BLaER1 (cell line): ENCODE data around the gene GALNT6.
A peak's percentile ranks its signal among the peaks of the same experiment; 100 is the strongest.

ENCODE experiments used
- H3K27ac ChIP-seq: shearing (Covaris generic); formaldehyde crosslinking; 2 replicates; pipeline ENCODE4 v1.8.1; 2022
- H3K27me3 ChIP-seq: shearing (Covaris generic); formaldehyde crosslinking; 2 replicates; pipeline ENCODE4 v1.8.1; 2022
- H3K36me3 ChIP-seq: shearing (Covaris generic); formaldehyde crosslinking; 2 replicates; pipeline ENCODE4 v1.8.1; 2022
- H3K4me1 ChIP-seq: shearing (Covaris generic); formaldehyde crosslinking; 2 replicates; pipeline ENCODE4 v1.8.1; 2022
- H3K4me2 ChIP-seq: shearing (Covaris generic); formaldehyde crosslinking; 2 replicates; pipeline ENCODE4 v1.8.1; 2022
- H3K4me3 ChIP-seq: shearing (Covaris generic); formaldehyde crosslinking; 2 replicates; pipeline ENCODE4 v1.8.1; 2022
- H3K9ac ChIP-seq: shearing (Covaris generic); formaldehyde crosslinking; 2 replicates; pipeline ENCODE4 v1.8.1; 2022
- H3K9me3 ChIP-seq: shearing (Covaris generic); formaldehyde crosslinking; 2 replicates; pipeline ENCODE4 v1.8.1; 2022
- H4K20me1 ChIP-seq: shearing (Covaris generic); formaldehyde crosslinking; 2 replicates; pipeline ENCODE4 v1.8.1; 2022
- Cebpa-rat ChIP-seq: shearing (Covaris generic); IDR thresholded peaks from 2 replicates; pipeline ENCODE4 v1.8.1; 2022

The GALNT6 gene

GRCh38 chr12:51329742-51330141 lies 61.5 kb downstream of the GALNT6 start:
- Histone ChIP-seq H3K4me2 (peak overlapping the region; percentile 94), H3K27ac (no peak overlapping the region; the same call in 1 of the 2 replicates)
- no peak for TF ChIP-seq Cebpa-rat

DNA sequence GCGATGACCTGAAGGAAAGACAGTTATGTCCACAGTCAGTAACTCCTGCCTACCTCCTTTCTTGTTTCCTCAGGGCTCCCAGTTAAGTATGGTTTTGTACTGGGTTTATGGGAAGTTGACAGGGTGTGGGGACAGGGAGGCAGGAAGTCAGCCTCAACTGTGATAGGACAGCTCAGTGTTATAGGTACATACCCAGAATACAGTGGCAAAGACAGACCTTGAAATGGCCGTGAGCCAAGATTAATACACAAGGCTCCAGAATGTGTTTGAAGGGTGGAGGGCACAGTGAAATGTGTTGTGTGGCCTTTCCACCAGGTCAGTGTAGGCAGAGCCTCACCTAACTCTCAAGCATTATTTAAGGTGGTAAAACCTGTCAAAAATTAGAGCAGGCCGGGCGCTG lies 62.6 kb downstream of the GALNT6 start:
- no peaks in the 10 kb centered on the region for H3K36me3 ChIP-seq
- no peaks in the 10 kb centered on the region for H4K20me1 ChIP-seq
- H3K9me3 ChIP-seq = no peaks in the 10 kb centered on the region; the same call in 1 of the 2 replicates
- peak overlapping the region; percentile 94; the same call in 1 of the 2 replicates for H3K4me2 ChIP-seq
- no peak overlapping the region for H3K4me3 ChIP-seq
- no peaks in the 10 kb centered on the region for H3K27me3 ChIP-seq
- H3K4me1 ChIP-seq = peaks cover 69% of the 10 kb centered on the region
- H3K9ac ChIP-seq = no peak overlapping the region
- H3K27ac ChIP-seq = no peak overlapping the region
- TF ChIP-seq Cebpa-rat = no peak

More at GRCh38 chr12:51329742-51330141, 61.5 kb downstream of the GALNT6 start:
- Histone ChIP-seq H3K4me1 (peaks cover 57% of the 10 kb centered on the region), H4K20me1 (no peaks in the 10 kb centered on the region), H3K27me3 (no peaks in the 10 kb centered on the region), H3K9me3 (no peaks in the 10 kb centered on the region; the same call in 1 of the 2 replicates), H3K4me3 (no peak overlapping the region), H3K9ac (no peak overlapping the region), H3K36me3 (no peaks in the 10 kb centered on the region)

- Histone ChIP-seq H3K27ac (peak overlapping the region; percentile 88), H3K9ac (peak overlapping the region; percentile 72; the same call in 1 of the 2 replicates)
Measured at GRCh38 chr12:51326698-51327439, 64.3 kb downstream of the GALNT6 start.

GRCh38 chr12:51324953-51325352 lies 66.3 kb downstream of the GALNT6 start:
- Histone ChIP-seq H3K4me1 (peaks cover 99% of the 10 kb centered on the region), H3K9ac (no peak overlapping the region), H4K20me1 (no peaks in the 10 kb centered on the region), H3K27ac (peak overlapping the region; percentile 88; the same call in 1 of the 2 replicates), H3K4me3 (no peak overlapping the region), H3K36me3 (no peaks in the 10 kb centered on the region), H3K9me3 (no peaks in the 10 kb centered on the region; the same call in 1 of the 2 replicates), H3K27me3 (no peaks in the 10 kb centered on the region), H3K4me2 (peak overlapping the region; percentile 94)
- no peak for TF ChIP-seq Cebpa-rat

More at GRCh38 chr12:51326698-51327439, 64.3 kb downstream of the GALNT6 start:
- Histone ChIP-seq H3K36me3 (no peaks in the 10 kb centered on the region), H3K9me3 (no peaks in the 10 kb centered on the region; the same call in 1 of the 2 replicates), H3K4me3 (peak overlapping the region; percentile 27; the same call in 1 of the 2 replicates), H4K20me1 (no peaks in the 10 kb centered on the region), H3K27me3 (no peaks in the 10 kb centered on the region), H3K4me1 (peaks cover 86% of the 10 kb centered on the region), H3K4me2 (peak overlapping the region; percentile 94)
- peak; percentile 76 for TF ChIP-seq Cebpa-rat

GRCh38 chr12:51323966-51324895 lies 67.0 kb downstream of the GALNT6 start, which contains the start of gene BIN2:
Gene BIN2 (minus strand): TSS chr12:51324174. CDS start chr12:51324102, 72 bp downstream.
- Histone ChIP-seq H3K4me3 (peak within 1 kb of the TSS; percentile 53), H3K27ac (peak within 1 kb of the TSS; percentile 81), H3K4me2 (peak within 1 kb of the TSS; percentile 94), H3K9me3 (no peaks in the 10 kb centered on the region; the same call in 1 of the 2 replicates), H3K4me1 (peaks cover 99% of the 10 kb centered on the region), H4K20me1 (no peaks in the 10 kb centered on the region), H3K27me3 (no peaks in the 10 kb centered on the region), H3K36me3 (no peaks in the 10 kb centered on the region), H3K9ac (peak within 1 kb of the TSS; percentile 53; the same call in 1 of the 2 replicates)
- no peak for TF ChIP-seq Cebpa-rat

GRCh38 chr12:51323317-51323960 lies 67.8 kb downstream of the GALNT6 start:
- Histone ChIP-seq H3K27ac (peak overlapping the region; percentile 81), H3K4me2 (peak overlapping the region; percentile 94), H3K36me3 (no peaks in the 10 kb centered on the region), H4K20me1 (no peaks in the 10 kb centered on the region), H3K9me3 (no peaks in the 10 kb centered on the region; the same call in 1 of the 2 replicates), H3K9ac (peak overlapping the region; percentile 53; the same call in 1 of the 2 replicates), H3K4me1 (peaks cover 99% of the 10 kb centered on the region), H3K27me3 (no peaks in the 10 kb centered on the region), H3K4me3 (peak overlapping the region; percentile 53)
- TF ChIP-seq Cebpa-rat = no peak

DNA sequence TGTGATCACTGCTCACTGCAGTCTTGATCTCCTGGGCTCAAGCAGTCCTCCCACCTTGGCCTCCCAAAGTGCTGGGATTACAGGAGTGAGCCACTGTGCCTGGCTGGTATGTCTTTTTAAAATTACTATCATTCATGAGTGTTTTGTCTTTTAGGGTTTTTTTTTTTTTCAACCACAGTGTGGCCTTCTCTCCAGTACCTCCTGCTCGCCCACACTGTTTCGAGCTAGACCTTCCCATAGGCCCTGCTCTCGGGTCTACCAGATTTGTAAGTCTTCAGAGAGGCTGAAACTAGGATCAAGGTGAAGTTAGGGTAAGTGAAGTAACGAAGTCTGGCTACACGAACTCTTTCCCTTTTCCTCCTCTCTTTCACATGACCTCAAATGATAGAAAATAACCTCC lies 68.8 kb downstream of the GALNT6 start:
- H3K4me1 ChIP-seq = peaks cover 94% of the 10 kb centered on the region
- TF ChIP-seq Cebpa-rat = no peak
- H3K27me3 ChIP-seq = no peaks in the 10 kb centered on the region
- no peaks in the 10 kb centered on the region for H4K20me1 ChIP-seq
- peak overlapping the region; percentile 81; the same call in 1 of the 2 replicates for H3K27ac ChIP-seq
- H3K9ac ChIP-seq = no peak overlapping the region; the same call in 1 of the 2 replicates
- H3K36me3 ChIP-seq = no peaks in the 10 kb centered on the region
- no peaks in the 10 kb centered on the region; the same call in 1 of the 2 replicates for H3K9me3 ChIP-seq
- H3K4me3 ChIP-seq = no peak overlapping the region
- H3K4me2 ChIP-seq = peak overlapping the region; percentile 94

GRCh38 chr12:51321882-51322281 lies 69.3 kb downstream of the GALNT6 start:
- H3K27me3 ChIP-seq = no peaks in the 10 kb centered on the region
- H3K4me2 ChIP-seq = peak overlapping the region; percentile 94
- H3K36me3 ChIP-seq = no peaks in the 10 kb centered on the region
- H3K27ac ChIP-seq = no peak overlapping the region; the same call in 1 of the 2 replicates
- no peaks in the 10 kb centered on the region; the same call in 1 of the 2 replicates for H3K9me3 ChIP-seq
- H4K20me1 ChIP-seq = no peaks in the 10 kb centered on the region
- no peak overlapping the region for H3K4me3 ChIP-seq
- no peak overlapping the region for H3K9ac ChIP-seq
- no peak for TF ChIP-seq Cebpa-rat
- H3K4me1 ChIP-seq = peaks cover 88% of the 10 kb centered on the region
